Activated T-helper 1 cell treated with anti-CD3 and anti-CD28 coated beads, Interleukin-12 subunit alpha, Interleukin-12 subunit beta, Interleukin-2, Interleukin-4 antibody, amounts not matched to agents 30 ng/mL and 10 ng/mL and 1 ng/mL, durations not matched to agents 14 hours and 24 hours and 36 hours (primary cell): Measurements from ENCODE around the gene NDFIP2. TPM values are rescaled to one million over a fixed set of nuclear protein-coding genes. Genes with fewer than 3 reads are reported as not detected.

Experiments
- DNase-seq: peaks from one replicate; pipeline ENCODE4 v3.0.0; 2021; ENCODE audit warnings: low spot score
- H3K27ac Mint-ChIP-seq: one replicate; pipeline ENCODE4 v1.8.0; 2021; ENCODE audit warnings: mild to moderate bottlenecking, mixed read lengths
- H3K27me3 Mint-ChIP-seq: one replicate; pipeline ENCODE4 v1.8.0; 2022; ENCODE audit warnings: mild to moderate bottlenecking, moderate library complexity, mixed read lengths; ENCODE audit not compliant: insufficient read depth
- H3K36me3 Mint-ChIP-seq: one replicate; pipeline ENCODE4 v1.8.0; 2021; ENCODE audit warnings: low read depth, mixed read lengths
- H3K4me1 Mint-ChIP-seq: one replicate; pipeline ENCODE4 v1.8.0; 2021; ENCODE audit warnings: low read depth, mixed read lengths
- H3K4me3 Mint-ChIP-seq: one replicate; pipeline ENCODE4 v1.8.0; 2021; ENCODE audit warnings: mild to moderate bottlenecking, moderate library complexity, mixed read lengths
- H3K9me3 Mint-ChIP-seq: one replicate; pipeline ENCODE4 v1.8.0; 2021; ENCODE audit warnings: mixed read lengths
- intact Hi-C: fragments of 100-400 bp; cut with micrococcal nuclease; formaldehyde crosslinking; loops from one replicate; pipeline ENCODE4 v1.15.1; 2024
- total RNA-seq: library from RNA; stranded (reverse); gene quantifications from 2 replicates; pipeline ENCODE4 v1.2.3, GENCODE V29; 2022

The NDFIP2 gene
- total RNA-seq, 1 donor from 2014 or later, result 250 TPM

GRCh38 chr13:79468402-79468801, 12.6 kb upstream of the NDFIP2 start:
- Mint-ChIP-seq H3K27me3 (no peaks in the 10 kb centered on the region), H3K36me3 (peaks cover 3% of the 10 kb centered on the region), H3K4me3 (no peak overlapping the region), H3K4me1 (peaks cover 26% of the 10 kb centered on the region), H3K9me3 (peaks cover 11% of the 10 kb centered on the region), H3K27ac (peak overlapping the region; percentile 0)
- no peak for DNase-seq
- intact Hi-C loops, result loop anchor here (1.0 kb wide), 1 partner anchor 17 kb away; no protein-coding TSS in a partner anchor

- H3K27ac Mint-ChIP-seq, result peak overlapping the region; percentile 0
These were observed 12.1 kb upstream of the NDFIP2 start for GRCh38 chr13:79468819-79469218.

GRCh38 chr13:79469608-79470007, 11.3 kb upstream of the NDFIP2 start:
- Mint-ChIP-seq H3K4me3 (no peak overlapping the region), H3K27ac (no peak overlapping the region)

More at GRCh38 chr13:79468819-79469218, 12.1 kb upstream of the NDFIP2 start:
- Mint-ChIP-seq H3K36me3 (peaks cover 3% of the 10 kb centered on the region), H3K4me1 (peaks cover 26% of the 10 kb centered on the region), H3K4me3 (no peak overlapping the region), H3K9me3 (peaks cover 12% of the 10 kb centered on the region), H3K27me3 (no peaks in the 10 kb centered on the region)
- intact Hi-C loops, result loop anchor here (1.0 kb wide), 2 partner anchors 12 to 18 kb away; partner anchors contain the start of gene NDFIP2
- DNase-seq, result no peak

GRCh38 chr13:79470666-79471065, 10.3 kb upstream of the NDFIP2 start:
- Mint-ChIP-seq H3K27me3 (no peaks in the 10 kb centered on the region), H3K4me3 (no peak overlapping the region), H3K4me1 (peaks cover 25% of the 10 kb centered on the region), H3K36me3 (peaks cover 9% of the 10 kb centered on the region), H3K9me3 (peaks cover 21% of the 10 kb centered on the region), H3K27ac (no peak overlapping the region)
- intact Hi-C loops, result no loop called here
- DNase-seq, result no peak

More at GRCh38 chr13:79469608-79470007, 11.3 kb upstream of the NDFIP2 start:
- peaks cover 18% of the 10 kb centered on the region for H3K9me3 Mint-ChIP-seq
- intact Hi-C loops, result loop anchor here (1.0 kb wide), 1 partner anchor 12 kb away; the partner anchor contains the start of gene NDFIP2
- H3K36me3 Mint-ChIP-seq, result peaks cover 9% of the 10 kb centered on the region
- H3K4me1 Mint-ChIP-seq, result peaks cover 26% of the 10 kb centered on the region
- no peak for DNase-seq
- no peaks in the 10 kb centered on the region for H3K27me3 Mint-ChIP-seq

GRCh38 chr13:79475569-79475968, 5.4 kb upstream of the NDFIP2 start:
- Mint-ChIP-seq H3K27me3 (peaks cover 2% of the 10 kb centered on the region), H3K27ac (no peak overlapping the region), H3K4me1 (peaks cover 34% of the 10 kb centered on the region), H3K4me3 (no peak overlapping the region), H3K36me3 (peaks cover 12% of the 10 kb centered on the region), H3K9me3 (peaks cover 18% of the 10 kb centered on the region)
- intact Hi-C loops, result no loop called here
- DNase-seq, result no peak

DNA sequence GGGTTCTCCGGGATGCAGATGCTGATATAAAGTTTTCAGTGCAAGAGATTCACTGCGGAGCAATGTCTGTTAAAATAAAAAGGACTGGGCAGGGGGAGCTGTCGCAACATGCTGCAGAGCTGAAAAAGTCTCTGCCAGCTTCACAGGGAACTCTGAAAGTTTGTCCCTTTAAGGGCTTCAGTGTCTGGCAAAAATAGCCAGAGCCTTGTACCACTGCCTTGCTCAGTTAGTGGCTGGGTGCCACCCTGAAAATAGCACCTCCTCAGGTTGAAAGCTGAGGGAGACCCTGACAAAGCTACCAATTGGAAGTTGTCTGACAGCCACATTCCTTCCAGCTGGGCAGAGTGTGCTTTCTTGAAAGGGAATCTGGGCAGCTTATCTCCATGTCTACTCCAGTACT, 3.0 kb upstream of the NDFIP2 start:
- intact Hi-C loops, result no loop called here
- peaks cover 14% of the 10 kb centered on the region for H3K9me3 Mint-ChIP-seq

DNA sequence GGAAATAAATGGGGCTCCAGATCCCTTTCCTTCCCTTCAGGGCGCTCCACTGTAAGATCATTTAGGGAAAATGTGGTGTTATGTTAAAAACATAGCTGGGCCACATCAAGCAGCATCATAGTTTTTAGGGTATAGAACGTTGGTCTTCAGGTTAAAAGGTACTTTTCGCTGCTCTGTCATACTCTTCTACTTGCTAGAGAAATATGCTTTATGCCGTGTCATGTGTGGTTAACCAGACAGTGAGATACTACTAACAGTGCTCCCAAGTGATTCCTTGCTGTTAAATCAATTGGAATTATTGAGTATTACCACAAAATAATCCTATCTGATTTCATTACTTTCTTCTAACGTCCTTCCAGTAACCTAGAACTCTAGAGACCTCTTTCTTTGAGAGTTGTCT, 1.1 kb upstream of the NDFIP2 start:
- Mint-ChIP-seq H3K36me3 (peaks cover 28% of the 10 kb centered on the region), H3K27me3 (peaks cover 4% of the 10 kb centered on the region), H3K4me3 (peak overlapping the region; percentile 90), H3K9me3 (no peaks in the 10 kb centered on the region), H3K27ac (peak overlapping the region; percentile 95), H3K4me1 (peaks cover 63% of the 10 kb centered on the region)
- intact Hi-C loops, result loop anchor here (10.0 kb wide), 1 partner anchor 285 kb away; no protein-coding TSS in a partner anchor
- DNase-seq, result no peak

More for the DNA sequence above, 3.0 kb upstream of the NDFIP2 start:
- no peak overlapping the region for H3K4me3 Mint-ChIP-seq
- no peak overlapping the region for H3K27ac Mint-ChIP-seq
- H3K36me3 Mint-ChIP-seq, result peaks cover 17% of the 10 kb centered on the region
- H3K27me3 Mint-ChIP-seq, result peaks cover 4% of the 10 kb centered on the region
- no peak for DNase-seq
- H3K4me1 Mint-ChIP-seq, result peaks cover 47% of the 10 kb centered on the region

- Mint-ChIP-seq H3K27ac (peak overlapping the region; percentile 95), H3K4me3 (peak overlapping the region; percentile 90), H3K36me3 (peaks cover 41% of the 10 kb centered on the region), H3K4me1 (peaks cover 81% of the 10 kb centered on the region), H3K9me3 (no peaks in the 10 kb centered on the region), H3K27me3 (peaks cover 4% of the 10 kb centered on the region)
- intact Hi-C loops, result loop anchor here (1.0 to 10.0 kb wide), 11 partner anchors 11 to 287 kb away; partner anchors contain the start of gene RBM26
- peak; percentile 46 for DNase-seq
These were observed 714 bp downstream of the NDFIP2 start for GRCh38 chr13:79481685-79482052.

- Mint-ChIP-seq H3K27me3 (peaks cover 4% of the 10 kb centered on the region), H3K4me1 (peaks cover 86% of the 10 kb centered on the region), H3K27ac (peak overlapping the region; percentile 95), H3K9me3 (no peaks in the 10 kb centered on the region), H3K36me3 (peaks cover 47% of the 10 kb centered on the region), H3K4me3 (peak overlapping the region; percentile 90)
- no peak for DNase-seq
- intact Hi-C loops, result loop anchor here (10.0 kb wide), 1 partner anchor 288 kb away; no protein-coding TSS in a partner anchor
These were observed 1.5 kb downstream of the NDFIP2 start for GRCh38 chr13:79482281-79482970.

DNA sequence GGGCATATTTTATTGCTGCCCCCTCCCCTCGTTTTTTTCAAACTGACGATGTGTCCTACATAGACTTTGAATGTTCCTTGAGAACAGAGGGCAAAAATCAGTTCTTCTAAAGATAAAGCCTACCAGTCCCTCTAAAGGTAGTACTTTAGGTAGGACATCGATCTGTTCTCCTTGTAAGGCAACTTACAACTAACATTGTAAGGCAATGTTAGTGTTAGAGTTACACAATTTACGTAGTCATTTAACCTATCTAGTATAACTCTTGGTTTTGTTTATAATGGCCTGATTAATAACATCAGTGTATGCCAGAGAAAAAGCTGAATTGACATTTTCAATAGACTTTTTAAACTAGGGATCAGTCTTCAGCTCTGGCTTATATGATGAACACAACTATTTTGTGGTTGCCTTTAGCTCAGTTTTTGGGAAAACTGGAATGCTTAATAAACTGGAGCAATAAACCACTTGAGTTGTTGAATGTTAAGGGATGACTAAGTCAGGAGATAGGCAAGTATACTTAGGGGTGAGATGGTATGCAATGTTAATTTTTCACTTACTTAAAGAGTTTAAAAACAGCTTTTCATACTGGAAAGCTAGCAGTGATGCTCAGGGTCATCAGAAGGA, 2.2 kb downstream of the NDFIP2 start:
- DNase-seq, result no peak
- no peaks in the 10 kb centered on the region for H3K9me3 Mint-ChIP-seq
- intact Hi-C loops, result loop anchor here (10.0 kb wide), 1 partner anchor 288 kb away; no protein-coding TSS in a partner anchor

GRCh38 chr13:79485014-79485811, 4.3 kb downstream of the NDFIP2 start:
- Mint-ChIP-seq H3K4me1 (peaks cover 84% of the 10 kb centered on the region), H3K9me3 (peaks cover 8% of the 10 kb centered on the region), H3K27me3 (peaks cover 2% of the 10 kb centered on the region), H3K36me3 (peaks cover 59% of the 10 kb centered on the region), H3K4me3 (peak overlapping the region; percentile 90), H3K27ac (peak overlapping the region; percentile 94)
- intact Hi-C loops, result loop anchor here (1.0 to 10.0 kb wide), 2 partner anchors 11 to 290 kb away; no protein-coding TSS in a partner anchor
- no peak for DNase-seq

More for the DNA sequence above, 2.2 kb downstream of the NDFIP2 start:
- peaks cover 52% of the 10 kb centered on the region for H3K36me3 Mint-ChIP-seq
- peak overlapping the region; percentile 90 for H3K4me3 Mint-ChIP-seq
- H3K27me3 Mint-ChIP-seq, result peaks cover 4% of the 10 kb centered on the region
- peak overlapping the region; percentile 96 for H3K27ac Mint-ChIP-seq
- H3K4me1 Mint-ChIP-seq, result peaks cover 86% of the 10 kb centered on the region

GRCh38 chr13:79486433-79487188, 5.7 kb downstream of the NDFIP2 start:
- Mint-ChIP-seq H3K9me3 (peaks cover 8% of the 10 kb centered on the region), H3K27me3 (no peaks in the 10 kb centered on the region), H3K36me3 (peaks cover 70% of the 10 kb centered on the region), H3K4me1 (peaks cover 86% of the 10 kb centered on the region), H3K4me3 (peak overlapping the region; percentile 37), H3K27ac (peak overlapping the region; percentile 90)
- DNase-seq, result no peak
- intact Hi-C loops, result loop anchor here (1.0 to 10.0 kb wide), 2 partner anchors 39 to 292 kb away; no protein-coding TSS in a partner anchor
